VCaP (cell line): Measurements from ENCODE around the gene SOX13.

ENCODE experiments used
- H3K27ac ChIP-seq: fragments of 450-650 bp; 2 replicates; pipeline ENCODE4 v1.5.1; 2017
- CTCF ChIP-seq: fragments of 450-650 bp; conservative IDR thresholded peaks from 2 replicates; pipeline ENCODE4 v1.5.1; 2017; ENCODE audit warnings: mild to moderate bottlenecking, moderate library complexity

Gene SOX13

GRCh38 chr1:204153667-204154066, 80.8 kb downstream of the SOX13 start:
- no peak overlapping the region for H3K27ac ChIP-seq
- TF ChIP-seq CTCF = no peak

- TF ChIP-seq CTCF = no peak
- no peak overlapping the region for H3K27ac ChIP-seq
Measured at GRCh38 chr1:204154568-204155255, 81.8 kb downstream of the SOX13 start.

GRCh38 chr1:204155881-204156280, 83.0 kb downstream of the SOX13 start:
- no peak overlapping the region for H3K27ac ChIP-seq
- TF ChIP-seq CTCF = no peak

- no peak overlapping the region for H3K27ac ChIP-seq
- TF ChIP-seq CTCF = no peak
Measured at GRCh38 chr1:204157962-204158361, 85.0 kb downstream of the SOX13 start.

- peak overlapping the region; percentile 24 for H3K27ac ChIP-seq
- TF ChIP-seq CTCF = no peak
Measured at GRCh38 chr1:204161609-204162493, 88.9 kb downstream of the SOX13 start.

GRCh38 chr1:204162494-204163074, 89.7 kb downstream of the SOX13 start:
- H3K27ac ChIP-seq = peak overlapping the region; percentile 24; the same call in 1 of the 2 replicates
- TF ChIP-seq CTCF = peak; percentile 99

GRCh38 chr1:204166219-204166618, 93.3 kb downstream of the SOX13 start, which contains the start of gene REN:
REN (minus strand) TSS chr1:204166337; CDS start chr1:204166293, 44 bp downstream.
- no peak for TF ChIP-seq CTCF

More at GRCh38 chr1:204166219-204166618, 93.3 kb downstream of the SOX13 start, which contains the start of gene REN:
- no peak within 1 kb of the TSS for H3K27ac ChIP-seq
